Fibroblast of lung (primary cell): ENCODE data around the gene TBC1D25. TPM values are rescaled to one million over a fixed set of nuclear protein-coding genes. Genes with fewer than 3 reads are reported as not detected.
A peak's percentile ranks its signal among the peaks of the same experiment; 100 is the strongest.

Source experiments
- DNase-seq, 2 donors: peaks; one replicate each; pipeline versions ENCODE4 v3.0.0 to v3.0.0-alpha.2; 2010; ENCODE audit warnings: low read depth in 2 of 2
- H2AFZ ChIP-seq: 2 replicates; pipeline ENCODE4 v1.5.1; 2012; ENCODE audit warnings: low read length, control low read depth, inconsistent platforms
- H3K27ac ChIP-seq: 2 replicates; pipeline ENCODE4 v1.5.1; 2011; ENCODE audit warnings: low read length, control low read depth; ENCODE audit not compliant: insufficient read depth
- H3K27me3 ChIP-seq: 2 replicates; pipeline ENCODE4 v1.5.1; 2011; ENCODE audit warnings: mild to moderate bottlenecking, low read length; ENCODE audit not compliant: control insufficient read depth, insufficient read depth
- H3K36me3 ChIP-seq: 2 replicates; pipeline ENCODE4 v1.5.1; 2011; ENCODE audit warnings: low read length; ENCODE audit not compliant: control insufficient read depth, insufficient read depth
- H3K4me1 ChIP-seq: 2 replicates; pipeline ENCODE4 v1.5.1; 2011; ENCODE audit warnings: low read length; ENCODE audit not compliant: control insufficient read depth, insufficient read depth; ENCODE audit errors: extremely low read depth
- H3K4me2 ChIP-seq: 2 replicates; pipeline ENCODE4 v1.5.1; 2011; ENCODE audit warnings: low read length, control low read depth; ENCODE audit not compliant: insufficient read depth; ENCODE audit errors: extremely low read depth
- H3K4me3 ChIP-seq, 4 experiments: fragments of 200-600 bp in 1 of 4; sonication (generic) in 1 of 4; replicated peaks in 1 of 4; 2 replicates each; pipeline ENCODE4 v1.5.1; 2011 to 2016; ENCODE audit warnings: low read length in 4 of 4, low read depth in 3 of 4, mild to moderate bottlenecking in 3 of 4, control low read depth in 2 of 4, inconsistent platforms in 1 of 4, mixed read lengths in 1 of 4; ENCODE audit not compliant: insufficient read depth in 1 of 4; ENCODE audit errors: control extremely low read depth in 1 of 4
- H3K79me2 ChIP-seq: 2 replicates; pipeline ENCODE4 v1.5.1; 2012; ENCODE audit warnings: mild to moderate bottlenecking, low read length, inconsistent platforms; ENCODE audit not compliant: control insufficient read depth, insufficient read depth
- H3K9ac ChIP-seq: 2 replicates; pipeline ENCODE4 v1.5.1; 2011; ENCODE audit warnings: mild to moderate bottlenecking, low read length, control low read depth; ENCODE audit not compliant: insufficient read depth
- H3K9me3 ChIP-seq: 2 replicates; pipeline ENCODE4 v1.5.1; 2012; ENCODE audit warnings: low read depth, low read length; ENCODE audit not compliant: control insufficient read depth, insufficient read depth
- H4K20me1 ChIP-seq: 2 replicates; pipeline ENCODE4 v1.5.1; 2011; ENCODE audit warnings: low read length; ENCODE audit not compliant: control insufficient read depth, insufficient read depth; ENCODE audit errors: extremely low read depth
- EZH2 ChIP-seq: IDR thresholded peaks from 2 replicates; pipeline ENCODE4 v1.5.1; 2012; ENCODE audit warnings: low read length, control low read depth, mild to moderate bottlenecking; ENCODE audit errors: missing control alignments
- polyA plus RNA-seq, 2 donors: library from polyadenylated mRNA; depleted of rRNA in 1 of 2; stranded (reverse) in 1 of 2; unstranded in 1 of 2; fragments of >200 nt; gene quantifications; 2 replicates each; pipeline ENCODE4 v1.2.1, GENCODE V29; 2011 to 2012; ENCODE audit warnings: missing spikeins in 1 of 2
- total RNA-seq: library from RNA; depleted of rRNA; stranded (reverse); fragments of >200 nt; gene quantifications from 2 replicates; pipeline ENCODE4 v1.2.1, GENCODE V29; 2014
- TF ChIP-seq, protein P1 (sequence below), 2 donors: IDR thresholded peaks in 1 of 2; conservative IDR thresholded peaks in 1 of 2; 1 replicate in 1 of 2; 2 replicates in 1 of 2; pipeline ENCODE4 v1.5.1; 2011 to 2012; ENCODE audit warnings: low read length in 2 of 2, control low read depth in 1 of 2, inconsistent platforms in 1 of 2, low read depth in 1 of 2, mild to moderate bottlenecking in 1 of 2

TBC1D25 gene
- total and polyA plus RNA-seq, 2 donors (not counting 1 experiment from before 2014, with no cell fraction given), result 5.1 to 8.5 TPM

DNA sequence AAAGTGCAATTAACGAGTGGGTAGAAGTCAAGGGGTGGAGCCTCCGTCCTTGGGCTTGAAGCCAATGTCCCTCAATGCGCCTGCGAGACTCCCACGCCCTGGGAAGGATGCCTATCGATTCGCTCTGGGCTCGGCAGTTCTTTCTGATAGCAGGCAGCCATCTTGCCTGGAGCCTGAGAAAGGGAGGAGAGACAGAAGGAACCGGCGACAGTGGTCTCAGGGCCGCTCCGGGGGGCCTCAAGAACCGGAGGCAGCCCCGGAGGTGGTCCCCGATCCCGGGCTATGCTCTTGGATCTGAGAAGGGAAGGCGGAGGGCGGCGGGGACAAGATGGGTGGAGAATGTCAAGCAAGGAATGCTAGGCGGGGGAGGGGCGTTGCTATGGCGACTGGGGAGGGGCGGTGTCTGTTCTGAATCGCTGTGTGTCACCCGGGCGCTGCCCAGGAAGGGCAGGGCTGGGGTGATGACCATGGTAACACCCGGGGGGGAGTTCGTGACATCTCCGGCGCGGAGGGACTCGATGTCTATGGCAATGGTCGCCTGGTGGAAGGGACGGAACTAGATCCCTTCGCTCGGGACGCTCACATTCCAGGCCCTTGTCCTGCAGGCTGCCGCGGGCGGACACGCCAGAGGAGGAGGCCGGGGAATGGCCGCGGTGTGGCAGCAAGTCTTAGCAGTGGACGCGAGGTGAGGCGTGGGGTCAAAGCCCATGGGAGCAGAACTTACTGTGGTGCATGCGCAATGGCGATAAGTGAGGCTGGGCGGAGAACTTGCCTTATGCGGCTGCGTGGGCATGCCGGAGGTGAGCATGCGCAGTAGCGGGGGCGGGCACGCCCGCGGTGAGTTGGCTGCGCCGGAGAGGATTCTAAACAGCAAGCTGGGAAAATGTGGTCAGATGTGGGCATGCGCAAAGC lies 58.1 kb downstream of the TBC1D25 start, which contains the start of gene WDR13:
Gene WDR13 (plus strand): TSS at position 140 of the 912 bp plus-strand sequence. CDS start 505 bp downstream, at position 645.
- Histone ChIP-seq H3K79me2 (peaks cover 3% of the 10 kb centered on the region), H4K20me1 (no peaks in the 10 kb centered on the region), H3K4me2 (peak within 1 kb of the TSS; percentile 77), H3K9me3 (no peaks in the 10 kb centered on the region), H3K4me1 (no peaks in the 10 kb centered on the region), H3K36me3 (peaks cover 2% of the 10 kb centered on the region), H3K4me3 (peak within 1 kb of the TSS; percentile 68 to 69 (median 69)), H3K27me3 (no peaks in the 10 kb centered on the region), H3K9ac (peak within 1 kb of the TSS; percentile 96), H2AFZ (peak within 1 kb of the TSS; percentile 23), H3K27ac (peak within 1 kb of the TSS; percentile 99)
- peak; percentile 93 to 97 for DNase-seq
- no peak for TF ChIP-seq EZH2
- TF ChIP-seq, protein P1, sequence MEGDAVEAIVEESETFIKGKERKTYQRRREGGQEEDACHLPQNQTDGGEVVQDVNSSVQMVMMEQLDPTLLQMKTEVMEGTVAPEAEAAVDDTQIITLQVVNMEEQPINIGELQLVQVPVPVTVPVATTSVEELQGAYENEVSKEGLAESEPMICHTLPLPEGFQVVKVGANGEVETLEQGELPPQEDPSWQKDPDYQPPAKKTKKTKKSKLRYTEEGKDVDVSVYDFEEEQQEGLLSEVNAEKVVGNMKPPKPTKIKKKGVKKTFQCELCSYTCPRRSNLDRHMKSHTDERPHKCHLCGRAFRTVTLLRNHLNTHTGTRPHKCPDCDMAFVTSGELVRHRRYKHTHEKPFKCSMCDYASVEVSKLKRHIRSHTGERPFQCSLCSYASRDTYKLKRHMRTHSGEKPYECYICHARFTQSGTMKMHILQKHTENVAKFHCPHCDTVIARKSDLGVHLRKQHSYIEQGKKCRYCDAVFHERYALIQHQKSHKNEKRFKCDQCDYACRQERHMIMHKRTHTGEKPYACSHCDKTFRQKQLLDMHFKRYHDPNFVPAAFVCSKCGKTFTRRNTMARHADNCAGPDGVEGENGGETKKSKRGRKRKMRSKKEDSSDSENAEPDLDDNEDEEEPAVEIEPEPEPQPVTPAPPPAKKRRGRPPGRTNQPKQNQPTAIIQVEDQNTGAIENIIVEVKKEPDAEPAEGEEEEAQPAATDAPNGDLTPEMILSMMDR (conservative IDR thresholded peaks at IDR 0.05 in 1 of 2, IDR thresholded peaks at IDR 0.05 in 1 of 2; ENCODE audit: low read depth in 1 of 2, low read length in 2 of 2), result no peak

- DNase-seq, result no peak
- H3K27ac ChIP-seq, result no peak overlapping the region
- H3K4me1 ChIP-seq, result no peaks in the 10 kb centered on the region
- no peaks in the 10 kb centered on the region for H3K27me3 ChIP-seq
- peak overlapping the region in 3 of 4 experiments; percentile 59 to 69 (median 69) for H3K4me3 ChIP-seq
- H3K9ac ChIP-seq, result no peak overlapping the region
- H3K79me2 ChIP-seq, result peaks cover 3% of the 10 kb centered on the region
- no peak for TF ChIP-seq EZH2
- TF ChIP-seq, protein P1 (conservative IDR thresholded peaks at IDR 0.05 in 1 of 2, IDR thresholded peaks at IDR 0.05 in 1 of 2; ENCODE audit: low read depth in 1 of 2, low read length in 2 of 2), result no peak
- no peaks in the 10 kb centered on the region for H3K9me3 ChIP-seq
- H3K4me2 ChIP-seq, result peak overlapping the region; percentile 77
- H2AFZ ChIP-seq, result no peak overlapping the region
- peaks cover 2% of the 10 kb centered on the region for H3K36me3 ChIP-seq
- no peaks in the 10 kb centered on the region for H4K20me1 ChIP-seq
Observed at GRCh38 chrX:48598614-48599013, 59.1 kb downstream of the TBC1D25 start.

GRCh38 chrX:48599341-48599740 lies 59.8 kb downstream of the TBC1D25 start:
- H3K36me3 ChIP-seq, result peaks cover 2% of the 10 kb centered on the region
- H3K4me3 ChIP-seq, result no peak overlapping the region
- H3K4me2 ChIP-seq, result no peak overlapping the region
- no peak for TF ChIP-seq EZH2
- TF ChIP-seq, protein P1 (conservative IDR thresholded peaks at IDR 0.05 in 1 of 2, IDR thresholded peaks at IDR 0.05 in 1 of 2; ENCODE audit: low read depth in 1 of 2, low read length in 2 of 2), result no peak
- H2AFZ ChIP-seq, result no peak overlapping the region
- no peaks in the 10 kb centered on the region for H4K20me1 ChIP-seq
- peaks cover 3% of the 10 kb centered on the region for H3K79me2 ChIP-seq
- no peaks in the 10 kb centered on the region for H3K4me1 ChIP-seq
- H3K27ac ChIP-seq, result no peak overlapping the region
- DNase-seq, result no peak
- no peak overlapping the region for H3K9ac ChIP-seq
- H3K27me3 ChIP-seq, result no peaks in the 10 kb centered on the region
- H3K9me3 ChIP-seq, result no peaks in the 10 kb centered on the region
